ENCODE measurements around the gene AP1G2. TPM values are rescaled to one million over a fixed set of nuclear protein-coding genes. Genes with fewer than 3 reads are reported as not detected.

The AP1G2 gene
- polyA plus RNA-seq, 1 donor (not counting 4 experiments of a cell fraction or from before 2014, with no cell fraction given): 119 TPM

GRCh38 chr14:23523229-23524016, 44.2 kb downstream of the AP1G2 start:
- Histone ChIP-seq H3K79me2 (ENCODE audit: control insufficient read depth, insufficient read depth, low read length) (no peaks in the 10 kb centered on the region), H3K9me1 (ENCODE audit: control insufficient read depth, extremely low read depth, insufficient read depth, low read length) (no peaks in the 10 kb centered on the region), H3K9me3 (ENCODE audit: control insufficient read depth, low read depth, low read length) (no peaks in the 10 kb centered on the region), H3K27me3 (ENCODE audit: control insufficient read depth, extremely low read depth, insufficient read depth, low read length) (no peaks in the 10 kb centered on the region), H3K36me3 (ENCODE audit: control insufficient read depth in 2 of 2, extremely low read depth in 1 of 2, insufficient read depth in 2 of 2, low read length in 2 of 2) (peaks cover 0 to 3% of the 10 kb centered on the region in 2 experiments), H3K4me2 (ENCODE audit: control insufficient read depth, extremely low read depth, insufficient read depth, low read depth, low read length) (no peak overlapping the region), H3K27ac (ENCODE audit: control insufficient read depth, insufficient read depth, low read length) (no peak overlapping the region), H3K4me3 (ENCODE audit: control insufficient read depth in 2 of 3, extremely low read depth in 1 of 3, insufficient read depth in 2 of 3, low read depth in 1 of 3, low read length in 3 of 3) (no peak overlapping the region), H2AFZ (ENCODE audit: control insufficient read depth, low read length) (no peak overlapping the region), H3K9ac (ENCODE audit: control insufficient read depth, extremely low read depth, insufficient read depth, low read length) (no peak overlapping the region), H3K4me1 (ENCODE audit: control insufficient read depth, extremely low read depth, insufficient read depth, low read length) (no peaks in the 10 kb centered on the region), H4K20me1 (ENCODE audit: control insufficient read depth, extremely low read depth, insufficient read depth, low read length) (no peaks in the 10 kb centered on the region)
- TF ChIP-seq CTCF (optimal IDR thresholded peaks at IDR 0.05 in 1 of 3, IDR thresholded peaks at IDR 0.05 in 1 of 3, conservative IDR thresholded peaks at IDR 0.05 in 1 of 3; ENCODE audit: extremely low read depth in 1 of 3, insufficient read depth in 2 of 3, low read length in 3 of 3) (no peak), EZH2 (IDR thresholded peaks at IDR 0.05; ENCODE audit: low read length) (no peak)
- FAIRE-seq (no peak), DNase-seq (ENCODE audit: low read depth, low spot score) (no peak)
- dilution Hi-C loops (cut with MboI; ENCODE audit: extremely low pct_ligation_motif_present, low sequenced_read_pairs): no loop called here

GRCh38 chr14:23522643-23523198, 44.9 kb downstream of the AP1G2 start:
- Histone ChIP-seq H3K4me1 (ENCODE audit: control insufficient read depth, extremely low read depth, insufficient read depth, low read length) (no peaks in the 10 kb centered on the region), H3K4me3 (ENCODE audit: control insufficient read depth in 2 of 3, extremely low read depth in 1 of 3, insufficient read depth in 2 of 3, low read depth in 1 of 3, low read length in 3 of 3) (no peak overlapping the region), H3K9me3 (ENCODE audit: control insufficient read depth, low read depth, low read length) (no peaks in the 10 kb centered on the region), H3K79me2 (ENCODE audit: control insufficient read depth, insufficient read depth, low read length) (no peaks in the 10 kb centered on the region), H3K36me3 (ENCODE audit: control insufficient read depth in 2 of 2, extremely low read depth in 1 of 2, insufficient read depth in 2 of 2, low read length in 2 of 2) (peaks cover 0 to 3% of the 10 kb centered on the region in 2 experiments), H2AFZ (ENCODE audit: control insufficient read depth, low read length) (no peak overlapping the region), H3K4me2 (ENCODE audit: control insufficient read depth, extremely low read depth, insufficient read depth, low read depth, low read length) (no peak overlapping the region), H3K27me3 (ENCODE audit: control insufficient read depth, extremely low read depth, insufficient read depth, low read length) (no peaks in the 10 kb centered on the region), H3K27ac (ENCODE audit: control insufficient read depth, insufficient read depth, low read length) (no peak overlapping the region), H4K20me1 (ENCODE audit: control insufficient read depth, extremely low read depth, insufficient read depth, low read length) (no peaks in the 10 kb centered on the region), H3K9ac (ENCODE audit: control insufficient read depth, extremely low read depth, insufficient read depth, low read length) (no peak overlapping the region), H3K9me1 (ENCODE audit: control insufficient read depth, extremely low read depth, insufficient read depth, low read length) (no peaks in the 10 kb centered on the region)
- dilution Hi-C loops (cut with MboI; ENCODE audit: extremely low pct_ligation_motif_present, low sequenced_read_pairs): no loop called here
- FAIRE-seq: no peak
- DNase-seq (ENCODE audit: low read depth, low spot score): no peak
- no peak for TF ChIP-seq CTCF (optimal IDR thresholded peaks at IDR 0.05 in 1 of 3, IDR thresholded peaks at IDR 0.05 in 1 of 3, conservative IDR thresholded peaks at IDR 0.05 in 1 of 3; ENCODE audit: extremely low read depth in 1 of 3, insufficient read depth in 2 of 3, low read length in 3 of 3)
- no peak for TF ChIP-seq EZH2 (IDR thresholded peaks at IDR 0.05; ENCODE audit: low read length)

Measured in keratinocyte (primary cell).